Measurements from ENCODE around the gene DDX46.
"Not testable (repeated sequence)": the region's sequence is repeated elsewhere in the genome, so short reads cannot be mapped to it uniquely, and the experiment has no call there.

Gene DDX46

DNA sequence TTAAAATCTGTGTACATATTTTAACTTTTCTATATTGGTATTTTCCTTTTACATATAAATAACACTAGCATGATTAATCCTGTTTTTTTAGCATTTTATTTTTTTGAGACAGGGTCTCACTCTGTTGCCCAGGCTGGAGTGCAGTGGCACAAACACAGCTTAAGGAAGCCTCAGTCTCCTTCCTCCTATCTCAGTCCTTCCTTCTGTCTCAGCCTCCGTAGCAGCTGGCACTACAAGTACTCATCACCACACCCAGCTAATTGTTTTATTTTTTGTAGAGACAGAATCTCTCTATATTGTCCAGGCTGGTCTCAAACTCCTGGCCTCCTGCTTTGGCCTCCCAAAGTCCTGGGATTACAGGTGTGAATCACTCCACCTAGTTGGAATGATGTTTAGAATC, 85.7 kb downstream of the DDX46 start:
- DNase-seq, result no peak

- no peak for DNase-seq
Measured at GRCh38 chr5:134845335-134845851, 86.8 kb downstream of the DDX46 start.

- DNase-seq, result peak; percentile 82
Measured at GRCh38 chr5:134845852-134846640, 87.5 kb downstream of the DDX46 start, which contains the start of gene C5orf24. Gene C5orf24, plus strand, starts transcription at chr5:134845968. Its CDS starts 8,933 bp downstream, at chr5:134854901.

DNA sequence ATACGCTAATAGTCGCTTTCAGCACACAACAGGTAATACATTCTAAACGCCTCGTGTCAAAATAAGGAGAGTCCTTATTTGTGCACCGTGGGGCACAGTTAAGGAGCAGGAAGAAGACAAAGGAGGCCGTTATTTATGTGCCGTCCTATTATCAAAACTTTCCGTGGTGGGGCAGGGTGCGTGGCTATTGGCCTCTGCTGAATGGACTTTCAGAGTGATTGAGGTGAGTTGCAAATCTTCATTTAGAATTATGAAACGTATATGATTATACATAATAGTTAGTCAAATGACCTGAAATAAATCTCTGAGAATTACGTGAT, 88.0 kb downstream of the DDX46 start:
- DNase-seq, result no peak

DNA sequence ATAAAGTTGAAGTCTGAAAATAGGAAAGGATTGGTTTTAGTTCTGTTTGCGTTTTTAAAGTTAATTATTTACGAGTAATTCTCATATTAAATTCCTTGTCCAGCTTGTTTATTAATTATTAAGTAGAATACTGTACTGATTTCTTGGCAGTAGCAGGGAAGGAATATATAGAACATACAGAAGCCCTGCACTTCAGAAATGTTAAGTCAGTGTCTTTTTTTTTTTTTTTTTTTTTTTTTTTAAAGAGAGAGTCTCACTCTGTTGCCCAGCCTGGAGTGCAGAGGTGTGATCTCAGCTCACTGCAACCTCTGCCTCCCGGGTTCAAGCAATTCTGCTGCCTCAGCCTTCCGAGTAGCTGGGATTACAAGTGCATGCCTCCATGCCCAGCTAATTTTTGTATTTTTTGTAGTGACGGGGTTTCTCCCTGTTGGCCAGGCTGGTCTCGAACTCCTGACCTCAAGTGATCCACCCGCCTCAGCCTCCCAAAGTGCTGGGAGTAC, 90.9 kb downstream of the DDX46 start:
- not testable (repeated sequence) for DNase-seq

GRCh38 chr5:134851307-134851923, 92.8 kb downstream of the DDX46 start:
- no peak for DNase-seq

DNA sequence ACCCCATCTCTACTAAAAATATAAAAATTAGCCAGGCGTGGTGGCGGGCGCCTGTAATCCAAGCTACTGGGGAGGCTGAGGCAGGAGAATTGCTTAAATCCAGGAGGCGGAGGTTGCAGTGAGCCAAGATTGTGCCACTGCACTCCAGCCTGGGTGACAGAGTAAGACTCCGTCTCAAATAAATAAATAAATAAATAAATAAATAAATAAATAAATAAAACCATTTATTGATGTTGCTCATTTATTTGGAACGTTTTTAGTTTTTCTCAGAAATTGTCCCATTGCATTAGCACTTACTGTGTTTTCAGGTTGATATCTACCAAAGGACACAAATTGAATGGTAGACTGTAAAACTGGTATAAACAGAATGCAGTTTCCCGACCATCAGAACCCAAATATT, 97.9 kb downstream of the DDX46 start:
- DNase-seq, result not testable (repeated sequence)

DNA sequence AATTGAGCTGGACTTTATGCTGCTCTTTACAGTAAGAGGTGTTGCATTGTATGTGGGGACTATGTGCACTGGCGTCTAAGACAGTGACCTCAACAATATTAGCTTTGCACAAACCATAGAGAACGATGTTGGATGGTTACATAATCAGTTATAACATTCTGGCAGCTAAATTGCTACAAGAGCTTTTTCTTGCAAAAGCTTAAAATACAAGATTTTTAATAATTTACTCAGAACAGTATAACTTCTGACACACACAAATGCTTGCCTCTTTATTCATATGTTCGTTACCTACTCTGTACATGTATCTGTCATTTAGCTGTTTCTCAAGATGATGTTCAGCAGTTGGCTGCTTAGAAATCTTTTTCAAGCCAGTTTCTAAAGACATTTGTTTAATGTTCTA, 98.8 kb downstream of the DDX46 start:
- no peak for DNase-seq

GRCh38 chr5:134864707-134865106, 106.1 kb downstream of the DDX46 start:
- DNase-seq, result no peak

DNA sequence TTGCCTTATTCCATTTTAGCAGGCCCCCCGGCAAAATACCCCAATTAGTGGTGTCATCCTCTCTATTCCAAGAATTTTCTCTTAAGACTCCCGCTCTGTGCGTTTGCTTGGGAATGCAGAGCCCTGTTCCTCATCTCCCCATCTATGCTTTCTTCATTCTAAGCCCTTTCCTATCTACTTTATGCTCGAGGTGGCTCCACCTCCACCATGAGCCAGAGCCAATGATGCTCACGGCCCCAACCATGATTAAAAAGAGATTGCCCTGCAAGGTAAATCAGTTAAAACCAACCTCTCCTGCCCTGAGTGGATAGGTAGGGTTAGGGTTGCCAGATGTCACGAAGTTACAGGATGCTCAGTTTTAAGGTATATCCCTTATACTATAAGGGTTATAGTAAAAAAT, 114.9 kb downstream of the DDX46 start:
- DNase-seq, result no peak

- peak; percentile 64 for DNase-seq
Measured at GRCh38 chr5:134873987-134874830, 115.6 kb downstream of the DDX46 start, which contains the start of gene TXNDC15. Gene TXNDC15, plus strand, starts transcription at chr5:134874371. Its CDS starts 57 bp downstream, at chr5:134874428.

DNA sequence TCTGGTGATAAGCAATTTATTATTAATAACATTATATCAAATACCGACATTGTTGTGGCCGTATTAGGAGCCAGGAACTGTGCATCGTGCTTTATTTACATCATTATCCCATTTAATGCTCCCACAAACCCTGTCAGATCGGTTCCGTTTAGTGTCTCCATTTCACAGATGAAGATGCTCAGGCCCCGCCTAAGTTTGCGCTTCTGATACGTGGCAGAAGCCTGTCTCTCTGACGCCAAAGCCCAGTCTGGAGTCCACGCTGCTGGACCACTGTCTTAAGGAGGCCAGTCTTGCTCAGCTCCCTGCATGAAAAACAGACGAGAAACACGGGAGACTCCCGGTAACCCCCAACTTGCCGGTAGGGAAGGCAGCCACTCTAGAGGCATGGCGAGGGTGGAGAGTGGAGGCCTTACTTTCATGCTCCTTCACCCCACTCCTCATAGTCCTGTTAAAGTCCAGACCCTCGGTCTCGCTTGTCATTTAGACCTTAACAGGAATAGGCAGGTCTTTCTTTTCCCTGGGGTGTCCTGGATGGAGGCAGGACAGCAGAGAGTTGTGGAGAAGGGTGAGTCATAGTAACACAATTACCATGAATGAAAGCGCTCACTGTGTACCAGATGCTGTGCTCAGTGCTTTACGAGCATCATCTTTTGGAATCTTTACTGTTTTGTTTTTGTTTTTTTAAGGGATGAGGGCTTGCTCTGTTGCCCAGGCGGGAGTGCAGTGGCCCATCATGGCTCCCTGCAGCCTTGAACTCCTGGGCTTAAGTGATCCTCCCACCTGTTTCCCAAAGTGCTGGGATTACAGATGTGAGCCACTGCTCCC, 116.5 kb downstream of the DDX46 start:
- no peak for DNase-seq

GRCh38 chr5:134877159-134877558, 118.6 kb downstream of the DDX46 start:
- no peak for DNase-seq

- DNase-seq, result no peak
Measured at GRCh38 chr5:134878403-134878802, 119.8 kb downstream of the DDX46 start.

GRCh38 chr5:134879456-134879855, 120.9 kb downstream of the DDX46 start:
- no peak for DNase-seq
